ENCODE measurements around the gene FGF21. TPM values are rescaled to one million over a fixed set of nuclear protein-coding genes. Genes with fewer than 3 reads are reported as not detected.

Gene FGF21
- total and polyA plus RNA-seq, 9 donors = not detected

- no peaks in the 10 kb centered on the region for H3K36me3 ChIP-seq
- WGBS, 3 donors = 39 to 60% (median 54%) methylated on average over 17 of the region's 17 CpGs
- DNase-seq = peak in 1 of 5 donors; percentile 38
- peaks cover 7% of the 10 kb centered on the region for H3K4me1 ChIP-seq (ENCODE audit: insufficient read depth)
- TF ChIP-seq EP300 (IDR thresholded peaks at IDR 0.05) (no peak), POLR2A (IDR thresholded peaks at IDR 0.05) (no peak), CTCF (IDR thresholded peaks at IDR 0.05) (no peak)
- no peaks in the 10 kb centered on the region for H3K27me3 ChIP-seq
- intact Hi-C loops (cut with DNase I) = no loop called here
- H3K27ac ChIP-seq = peak overlapping the region in 1 of 2 donors; percentile 29
- H3K4me3 ChIP-seq = no peak overlapping the region
- H3K9me3 ChIP-seq = no peaks in the 10 kb centered on the region
These were observed 51.7 kb downstream of the FGF21 start for GRCh38 chr19:48806818-48807589.

GRCh38 chr19:48807590-48808308, 52.4 kb downstream of the FGF21 start:
- peaks cover 9% of the 10 kb centered on the region for H3K4me1 ChIP-seq (ENCODE audit: insufficient read depth)
- 81 to 85% (median 85%) methylated on average over 13 of the region's 13 CpGs for WGBS, 3 donors
- no peak overlapping the region for H3K4me3 ChIP-seq
- intact Hi-C loops (cut with DNase I) = no loop called here
- no peaks in the 10 kb centered on the region for H3K9me3 ChIP-seq
- TF ChIP-seq EP300 (IDR thresholded peaks at IDR 0.05) = no peak
- TF ChIP-seq POLR2A (IDR thresholded peaks at IDR 0.05) = no peak
- no peak for TF ChIP-seq CTCF (IDR thresholded peaks at IDR 0.05)
- DNase-seq = peak in 1 of 5 donors; percentile 44
- H3K27me3 ChIP-seq = no peaks in the 10 kb centered on the region
- H3K27ac ChIP-seq = peak overlapping the region; percentile 27 to 28
- no peaks in the 10 kb centered on the region for H3K36me3 ChIP-seq

Small RNA genes lying within 50 kb of the gene (small RNA-seq; reads per million reads assigned to genes)
- gene RNU6-317P = not detected

Other genes with a start within 250 kb of the FGF21 start
- gene LMTK3, start 243.7 kb upstream of the FGF21 start, total RNA-seq = 1 to 10 TPM in 1 of 7 donors, under 1 TPM in 6; 0.38 to 2.5 (median 0.50) TPM
- under 1 TPM in 1 of 2 donors, not detected in 1; 0.27 TPM for gene LMTK3, start 243.7 kb upstream of the FGF21 start, polyA plus RNA-seq
- under 1 TPM in 1 of 7 donors, not detected in 6; 0.20 TPM for gene SULT2B1, start 203.4 kb upstream of the FGF21 start, total RNA-seq
- under 1 TPM in 1 of 2 donors, not detected in 1; 0.10 TPM for gene SULT2B1, start 203.4 kb upstream of the FGF21 start, polyA plus RNA-seq
- not detected for gene SPACA4, start 148.8 kb upstream of the FGF21 start, total RNA-seq
- gene SPACA4, start 148.8 kb upstream of the FGF21 start, polyA plus RNA-seq = not detected
- 1 to 10 TPM in 5 of 7 donors, not detected in 2; 1.1 to 6.9 (median 1.5) TPM for gene FAM83E, start 140.4 kb upstream of the FGF21 start, total RNA-seq
- gene FAM83E, start 140.4 kb upstream of the FGF21 start, polyA plus RNA-seq = under 1 TPM in 1 of 2 donors, not detected in 1; 0.16 TPM
- gene RPL18, start 136.3 kb upstream of the FGF21 start, total RNA-seq = 1,000 to 10,000 TPM; 2,699 to 8,435 (median 3,584) TPM
- 1,000 to 10,000 TPM; 1,780 to 6,110 TPM for gene RPL18, start 136.3 kb upstream of the FGF21 start, polyA plus RNA-seq
- 10 to 100 TPM; 12.3 to 37.2 (median 27.0) TPM for gene SPHK2, start 136.0 kb upstream of the FGF21 start, total RNA-seq
- 10 to 100 TPM in 1 of 2 donors, 1 to 10 TPM in 1; 2.9 to 24.5 TPM for gene SPHK2, start 136.0 kb upstream of the FGF21 start, polyA plus RNA-seq
- gene DBP, start 118.1 kb upstream of the FGF21 start, total RNA-seq = 10 to 100 TPM; 19.7 to 69.8 (median 34.6) TPM
- 10 to 100 TPM; 19.8 to 29.0 TPM for gene DBP, start 118.1 kb upstream of the FGF21 start, polyA plus RNA-seq
- 10 to 100 TPM; 14.9 to 52.5 (median 40.8) TPM for gene CA11, start 109.3 kb upstream of the FGF21 start, total RNA-seq
- 10 to 100 TPM; 43.1 to 53.1 TPM for gene CA11, start 109.3 kb upstream of the FGF21 start, polyA plus RNA-seq
- gene NTN5, start 82.5 kb upstream of the FGF21 start, total RNA-seq = 1 to 10 TPM in 6 of 7 donors, under 1 TPM in 1; 0.23 to 3.8 (median 2.2) TPM
- gene NTN5, start 82.5 kb upstream of the FGF21 start, polyA plus RNA-seq = 1 to 10 TPM in 1 of 2 donors, under 1 TPM in 1; 0.55 to 1.4 TPM
- gene FUT2, start 59.6 kb upstream of the FGF21 start, total RNA-seq = 1 to 10 TPM in 5 of 7 donors, not detected in 2; 1.0 to 2.5 (median 2.4) TPM
- gene FUT2, start 59.6 kb upstream of the FGF21 start, polyA plus RNA-seq = under 1 TPM; 0.10 to 0.23 TPM
- 10 to 100 TPM in 5 of 7 donors, 1 to 10 TPM in 2; 1.3 to 17.1 (median 11.2) TPM for gene MAMSTR, start 35.8 kb upstream of the FGF21 start, total RNA-seq
- gene MAMSTR, start 35.8 kb upstream of the FGF21 start, polyA plus RNA-seq = 1 to 10 TPM; 3.7 to 5.7 TPM
- 10 to 100 TPM in 5 of 7 donors, 1 to 10 TPM in 2; 4.9 to 25.9 (median 14.2) TPM for gene RASIP1, start 14.9 kb upstream of the FGF21 start, total RNA-seq
- gene RASIP1, start 14.9 kb upstream of the FGF21 start, polyA plus RNA-seq = 10 to 100 TPM in 1 of 2 donors, 1 to 10 TPM in 1; 4.1 to 18.4 TPM
- under 1 TPM in 2 of 7 donors, not detected in 5; 0.11 to 0.67 TPM for gene IZUMO1, start 8.6 kb upstream of the FGF21 start, total RNA-seq
- gene IZUMO1, start 8.6 kb upstream of the FGF21 start, polyA plus RNA-seq = under 1 TPM; 0.08 to 0.13 TPM
- 1 to 10 TPM in 3 of 7 donors, under 1 TPM in 4; 0.48 to 4.0 (median 0.87) TPM for gene FUT1, start 2.9 kb upstream of the FGF21 start, total RNA-seq
- 1 to 10 TPM; 1.3 to 1.4 TPM for gene FUT1, start 2.9 kb upstream of the FGF21 start, polyA plus RNA-seq
- 10 to 100 TPM; 29.1 to 73.6 (median 55.5) TPM for gene BCAT2, start 55.5 kb downstream of the FGF21 start, total RNA-seq
- gene BCAT2, start 55.5 kb downstream of the FGF21 start, polyA plus RNA-seq = 10 to 100 TPM in 1 of 2 donors, 1 to 10 TPM in 1; 7.8 to 70.5 TPM
- gene HSD17B14, start 81.0 kb downstream of the FGF21 start, total RNA-seq = 10 to 100 TPM; 22.9 to 82.8 (median 46.1) TPM
- gene HSD17B14, start 81.0 kb downstream of the FGF21 start, polyA plus RNA-seq = 10 to 100 TPM; 10.6 to 78.7 TPM
- gene PLEKHA4, start 113.1 kb downstream of the FGF21 start, total RNA-seq = 10 to 100 TPM; 18.3 to 96.5 (median 52.7) TPM
- gene PLEKHA4, start 113.1 kb downstream of the FGF21 start, polyA plus RNA-seq = 10 to 100 TPM; 18.8 to 50.9 TPM
- gene PPP1R15A, start 116.9 kb downstream of the FGF21 start, total RNA-seq = 100 to 1,000 TPM in 1 of 7 donors, 10 to 100 TPM in 6; 22.8 to 156 (median 40.1) TPM
- 10 to 100 TPM; 63.2 to 66.2 TPM for gene PPP1R15A, start 116.9 kb downstream of the FGF21 start, polyA plus RNA-seq
- gene TULP2, start 143.2 kb downstream of the FGF21 start, total RNA-seq = 1 to 10 TPM in 5 of 7 donors, not detected in 2; 1.8 to 3.3 (median 2.5) TPM
- under 1 TPM; 0.35 to 0.40 TPM for gene TULP2, start 143.2 kb downstream of the FGF21 start, polyA plus RNA-seq
- 100 to 1,000 TPM; 128 to 249 (median 189) TPM for gene NUCB1, start 144.8 kb downstream of the FGF21 start, total RNA-seq
- 100 to 1,000 TPM; 141 to 230 TPM for gene NUCB1, start 144.8 kb downstream of the FGF21 start, polyA plus RNA-seq
- gene DHDH, start 178.2 kb downstream of the FGF21 start, total RNA-seq = under 1 TPM in 4 of 7 donors, not detected in 3; 0.28 to 0.78 (median 0.68) TPM
- under 1 TPM in 1 of 2 donors, not detected in 1; 0.52 TPM for gene DHDH, start 178.2 kb downstream of the FGF21 start, polyA plus RNA-seq
- 10 to 100 TPM; 10.6 to 57.7 (median 45.9) TPM for gene BAX, start 199.4 kb downstream of the FGF21 start, total RNA-seq
- gene BAX, start 199.4 kb downstream of the FGF21 start, polyA plus RNA-seq = 10 to 100 TPM; 14.6 to 48.1 TPM
- 1,000 to 10,000 TPM; 1,608 to 2,908 (median 2,022) TPM for gene FTL, start 209.8 kb downstream of the FGF21 start, total RNA-seq
- gene FTL, start 209.8 kb downstream of the FGF21 start, polyA plus RNA-seq = 1,000 to 10,000 TPM; 2,697 to 3,617 TPM
- 10 to 100 TPM; 16.3 to 33.6 (median 29.0) TPM for gene GYS1, start 237.8 kb downstream of the FGF21 start, total RNA-seq
- 10 to 100 TPM; 17.0 to 32.5 TPM for gene GYS1, start 237.8 kb downstream of the FGF21 start, polyA plus RNA-seq
- gene RUVBL2, start 238.4 kb downstream of the FGF21 start, total RNA-seq = 100 to 1,000 TPM in 1 of 7 donors, 10 to 100 TPM in 6; 44.8 to 101 (median 56.6) TPM
- gene RUVBL2, start 238.4 kb downstream of the FGF21 start, polyA plus RNA-seq = 10 to 100 TPM; 11.4 to 53.1 TPM